ENCODE measurements around the gene SLC13A2. TPM values are rescaled to one million over a fixed set of nuclear protein-coding genes. Genes with fewer than 3 reads are reported as not detected.
"Not testable (repeated sequence)": the region's sequence is repeated elsewhere in the genome, so short reads cannot be mapped to it uniquely, and the experiment has no call there.

The SLC13A2 gene
- polyA plus RNA-seq, 3 donors = not detected

DNA sequence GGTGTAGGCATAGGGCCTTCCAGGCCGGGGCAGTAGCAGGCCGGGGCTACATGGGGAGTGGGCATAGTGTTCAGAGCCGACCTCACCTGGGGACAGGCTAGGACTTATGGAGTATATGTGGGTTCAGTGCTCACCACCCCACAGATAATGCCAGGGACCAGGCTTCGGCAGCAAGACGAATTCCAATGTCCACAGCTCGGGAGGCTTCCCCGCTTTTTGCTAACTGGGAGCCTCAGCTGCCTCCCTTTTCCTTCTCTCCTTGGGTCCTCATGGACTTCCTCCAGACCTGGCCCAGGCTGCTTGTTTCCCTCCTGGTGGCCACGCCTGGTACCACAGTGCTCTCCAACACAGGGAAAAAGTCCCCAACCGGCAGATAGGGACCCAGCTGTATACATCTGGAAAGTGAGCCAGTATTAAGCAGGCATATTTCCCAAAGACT is 47.3 kb upstream of the SLC13A2 start:
- Histone ChIP-seq H3K4me1 (ENCODE audit: control insufficient read depth in 1 of 2, insufficient read depth in 2 of 2, low read length in 2 of 2) (no peaks in the 10 kb centered on the region), H3K4me2 (replicated peaks; ENCODE audit: extremely low read depth, low read length, poor library complexity, severe bottlenecking) (no peak overlapping the region), H3K4me3 (replicated peaks in 1 of 3; ENCODE audit: low read depth in 2 of 3, low read length in 3 of 3) (no peak overlapping the region), H3K27me3 (ENCODE audit: control insufficient read depth in 2 of 2, insufficient read depth in 2 of 2, low read length in 2 of 2) (no peaks in the 10 kb centered on the region), H2AFZ (ENCODE audit: insufficient read depth, low read depth, low read length, poor library complexity, severe bottlenecking) (no peak overlapping the region), H4K20me1 (ENCODE audit: insufficient read depth, low read length) (no peaks in the 10 kb centered on the region), H3K9me3 (replicated peaks in 1 of 2; ENCODE audit: control insufficient read depth in 1 of 2, insufficient read depth in 1 of 2, low read length in 2 of 2) (no peaks in the 10 kb centered on the region), H3K36me3 (replicated peaks in 1 of 2; ENCODE audit: control insufficient read depth in 1 of 2, insufficient read depth in 2 of 2, low read length in 2 of 2) (no peaks in the 10 kb centered on the region), H3K9ac (ENCODE audit: insufficient read depth, low read length, poor library complexity, severe bottlenecking) (no peak overlapping the region), H3K27ac (ENCODE audit: low read depth in 1 of 2, low read length in 2 of 2) (no peak overlapping the region), H3K79me2 (ENCODE audit: insufficient read depth, low read length) (no peaks in the 10 kb centered on the region)
- peaks cover 0 to 5% (median 0%) of the 10 kb centered on the region in 7 donors for H3K9me3 Mint-ChIP-seq
- intact Hi-C loops (cut with micrococcal nuclease) = no loop called here
- TF ChIP-seq, protein P1, sequence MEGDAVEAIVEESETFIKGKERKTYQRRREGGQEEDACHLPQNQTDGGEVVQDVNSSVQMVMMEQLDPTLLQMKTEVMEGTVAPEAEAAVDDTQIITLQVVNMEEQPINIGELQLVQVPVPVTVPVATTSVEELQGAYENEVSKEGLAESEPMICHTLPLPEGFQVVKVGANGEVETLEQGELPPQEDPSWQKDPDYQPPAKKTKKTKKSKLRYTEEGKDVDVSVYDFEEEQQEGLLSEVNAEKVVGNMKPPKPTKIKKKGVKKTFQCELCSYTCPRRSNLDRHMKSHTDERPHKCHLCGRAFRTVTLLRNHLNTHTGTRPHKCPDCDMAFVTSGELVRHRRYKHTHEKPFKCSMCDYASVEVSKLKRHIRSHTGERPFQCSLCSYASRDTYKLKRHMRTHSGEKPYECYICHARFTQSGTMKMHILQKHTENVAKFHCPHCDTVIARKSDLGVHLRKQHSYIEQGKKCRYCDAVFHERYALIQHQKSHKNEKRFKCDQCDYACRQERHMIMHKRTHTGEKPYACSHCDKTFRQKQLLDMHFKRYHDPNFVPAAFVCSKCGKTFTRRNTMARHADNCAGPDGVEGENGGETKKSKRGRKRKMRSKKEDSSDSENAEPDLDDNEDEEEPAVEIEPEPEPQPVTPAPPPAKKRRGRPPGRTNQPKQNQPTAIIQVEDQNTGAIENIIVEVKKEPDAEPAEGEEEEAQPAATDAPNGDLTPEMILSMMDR (IDR thresholded peaks at IDR 0.05) = peak; percentile 61
- no peak overlapping the region for H3K4me3 Mint-ChIP-seq
- no peak for DNase-seq
- H3K4me1 Mint-ChIP-seq = no peaks in the 10 kb centered on the region
- no peaks in the 10 kb centered on the region for H3K36me3 Mint-ChIP-seq
- WGBS (ENCODE audit: insufficient coverage) = 92% methylated on average over 8 of the region's 9 CpGs
- no peak overlapping the region for H3K27ac Mint-ChIP-seq
- H3K27me3 Mint-ChIP-seq (ENCODE audit: low read depth in 3 of 3) = peaks cover 0 to 4% (median 3%) of the 10 kb centered on the region in 3 donors

DNA sequence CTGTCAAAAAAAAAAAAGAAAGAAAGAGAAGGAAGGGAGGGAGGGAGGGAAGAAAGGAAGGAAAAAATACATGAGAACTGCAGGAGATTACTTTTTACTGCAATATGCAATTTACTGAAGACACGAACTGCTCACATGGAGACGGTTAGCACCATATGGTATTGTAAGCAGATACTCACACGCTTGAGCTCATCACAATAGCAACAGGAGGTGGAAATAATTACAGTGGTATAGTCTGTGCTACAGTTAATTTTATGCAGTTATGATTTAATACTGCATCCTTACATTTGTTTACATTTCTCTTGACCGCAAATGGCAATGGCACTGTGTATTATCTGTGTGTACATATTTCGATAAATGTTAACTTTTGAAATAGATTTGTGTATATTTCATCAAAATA is 46.1 kb upstream of the SLC13A2 start:
- Histone ChIP-seq H3K27ac (ENCODE audit: low read depth in 1 of 2, low read length in 2 of 2) (no peak overlapping the region), H3K4me2 (replicated peaks; ENCODE audit: extremely low read depth, low read length, poor library complexity, severe bottlenecking) (no peak overlapping the region), H2AFZ (ENCODE audit: insufficient read depth, low read depth, low read length, poor library complexity, severe bottlenecking) (no peak overlapping the region), H3K36me3 (replicated peaks in 1 of 2; ENCODE audit: control insufficient read depth in 1 of 2, insufficient read depth in 2 of 2, low read length in 2 of 2) (no peaks in the 10 kb centered on the region), H3K27me3 (ENCODE audit: control insufficient read depth in 2 of 2, insufficient read depth in 2 of 2, low read length in 2 of 2) (peaks cover 0 to under 1% of the 10 kb centered on the region in 2 donors), H4K20me1 (ENCODE audit: insufficient read depth, low read length) (no peaks in the 10 kb centered on the region), H3K79me2 (ENCODE audit: insufficient read depth, low read length) (no peaks in the 10 kb centered on the region), H3K4me1 (ENCODE audit: control insufficient read depth in 1 of 2, insufficient read depth in 2 of 2, low read length in 2 of 2) (no peaks in the 10 kb centered on the region), H3K9me3 (replicated peaks in 1 of 2; ENCODE audit: control insufficient read depth in 1 of 2, insufficient read depth in 1 of 2, low read length in 2 of 2) (no peaks in the 10 kb centered on the region), H3K9ac (ENCODE audit: insufficient read depth, low read length, poor library complexity, severe bottlenecking) (no peak overlapping the region), H3K4me3 (replicated peaks in 1 of 3; ENCODE audit: low read depth in 2 of 3, low read length in 3 of 3) (no peak overlapping the region)
- TF ChIP-seq, protein P1 (IDR thresholded peaks at IDR 0.05) = no peak
- 80% methylated on average over 1 of the region's 5 CpGs for WGBS (ENCODE audit: insufficient coverage)
- no peak overlapping the region for H3K27ac Mint-ChIP-seq
- H3K9me3 Mint-ChIP-seq = peaks cover 0 to 5% (median 0%) of the 10 kb centered on the region in 7 donors
- intact Hi-C loops (cut with micrococcal nuclease) = no loop called here
- H3K36me3 Mint-ChIP-seq = no peaks in the 10 kb centered on the region
- H3K27me3 Mint-ChIP-seq (ENCODE audit: low read depth in 3 of 3) = peaks cover 3 to 6% (median 4%) of the 10 kb centered on the region in 3 donors
- H3K4me3 Mint-ChIP-seq = no peak overlapping the region
- no peaks in the 10 kb centered on the region for H3K4me1 Mint-ChIP-seq
- no peak for DNase-seq

DNA sequence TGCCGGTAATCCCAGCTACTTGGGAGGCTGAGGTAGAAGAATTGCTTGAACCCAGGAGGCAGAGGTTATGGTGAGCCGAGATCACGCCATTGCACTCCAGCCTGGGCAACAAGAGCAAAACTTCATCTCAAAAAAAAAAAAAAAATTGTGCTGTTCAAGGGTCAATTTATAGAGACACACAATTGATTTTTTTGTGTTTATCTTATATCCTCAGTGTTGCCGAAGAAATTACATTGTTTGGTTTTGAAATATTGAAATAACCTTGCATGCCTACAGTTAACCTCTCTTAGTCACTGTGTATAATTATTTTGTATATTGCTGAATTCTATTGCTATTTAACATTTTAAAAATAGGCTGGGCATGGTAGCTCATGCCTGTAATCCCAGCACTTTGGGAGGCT is 45.5 kb upstream of the SLC13A2 start:
- H2AFZ ChIP-seq (ENCODE audit: insufficient read depth, low read depth, low read length, poor library complexity, severe bottlenecking); H3K4me3 Mint-ChIP-seq; H3K36me3 Mint-ChIP-seq; H3K9me3 Mint-ChIP-seq; H3K27ac Mint-ChIP-seq; H3K9ac ChIP-seq (ENCODE audit: insufficient read depth, low read length, poor library complexity, severe bottlenecking); H3K9me3 ChIP-seq (replicated peaks in 1 of 2; ENCODE audit: control insufficient read depth in 1 of 2, insufficient read depth in 1 of 2, low read length in 2 of 2); H3K27me3 ChIP-seq (ENCODE audit: control insufficient read depth in 2 of 2, insufficient read depth in 2 of 2, low read length in 2 of 2); H3K4me2 ChIP-seq (replicated peaks; ENCODE audit: extremely low read depth, low read length, poor library complexity, severe bottlenecking); H4K20me1 ChIP-seq (ENCODE audit: insufficient read depth, low read length); H3K4me3 ChIP-seq (replicated peaks in 1 of 3; ENCODE audit: low read depth in 2 of 3, low read length in 3 of 3); intact Hi-C loops (cut with micrococcal nuclease); H3K27ac ChIP-seq (ENCODE audit: low read depth in 1 of 2, low read length in 2 of 2); H3K4me1 ChIP-seq (ENCODE audit: control insufficient read depth in 1 of 2, insufficient read depth in 2 of 2, low read length in 2 of 2); H3K79me2 ChIP-seq (ENCODE audit: insufficient read depth, low read length); H3K27me3 Mint-ChIP-seq (ENCODE audit: low read depth in 3 of 3); DNase-seq; H3K36me3 ChIP-seq (replicated peaks in 1 of 2; ENCODE audit: control insufficient read depth in 1 of 2, insufficient read depth in 2 of 2, low read length in 2 of 2); H3K4me1 Mint-ChIP-seq: not testable (repeated sequence)
- no CpG with 5 or more reads among the region's 4 CpGs for WGBS (ENCODE audit: insufficient coverage)
